NCI-H146 (cell line): ENCODE measurements around the gene PRKAR1B.

Source experiments
- DNase-seq: peaks from one replicate; lab custom pipeline; 2025; lab: John Stamatoyannopoulos, UW

Gene PRKAR1B

DNA sequence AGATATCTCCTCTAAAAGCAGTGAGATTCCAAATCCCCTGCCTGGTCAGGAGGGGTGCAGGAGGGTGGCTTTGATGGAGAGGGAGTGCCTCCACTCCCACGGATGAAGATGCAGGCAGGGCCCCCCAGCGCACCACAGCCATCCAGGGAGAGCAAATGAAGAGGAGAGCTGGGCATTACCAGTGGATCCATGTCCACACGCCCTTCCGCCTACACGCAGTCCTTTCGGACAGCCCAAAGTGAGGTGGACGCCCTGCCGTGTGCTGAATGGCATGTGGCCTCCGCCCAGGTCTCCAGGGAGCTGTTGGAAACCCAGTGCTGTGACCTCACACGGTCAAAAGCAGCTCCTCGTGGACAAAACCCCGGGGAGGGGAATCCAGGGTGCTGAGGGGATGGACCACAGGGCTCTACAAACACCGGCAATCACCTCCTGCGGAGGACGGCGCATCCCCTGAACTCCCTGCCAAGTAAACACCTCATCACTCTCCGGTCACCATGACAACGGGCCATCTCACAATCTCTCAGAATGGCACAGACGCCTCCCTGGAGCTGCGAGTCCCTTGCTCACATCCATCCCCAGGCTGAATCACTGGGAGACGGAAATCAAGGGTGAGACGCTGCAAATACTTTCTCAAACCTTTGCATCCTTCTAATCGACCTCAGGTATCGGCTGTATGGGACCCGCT, 35.6 kb downstream of the PRKAR1B start:
- peak; percentile 3 for DNase-seq

DNA sequence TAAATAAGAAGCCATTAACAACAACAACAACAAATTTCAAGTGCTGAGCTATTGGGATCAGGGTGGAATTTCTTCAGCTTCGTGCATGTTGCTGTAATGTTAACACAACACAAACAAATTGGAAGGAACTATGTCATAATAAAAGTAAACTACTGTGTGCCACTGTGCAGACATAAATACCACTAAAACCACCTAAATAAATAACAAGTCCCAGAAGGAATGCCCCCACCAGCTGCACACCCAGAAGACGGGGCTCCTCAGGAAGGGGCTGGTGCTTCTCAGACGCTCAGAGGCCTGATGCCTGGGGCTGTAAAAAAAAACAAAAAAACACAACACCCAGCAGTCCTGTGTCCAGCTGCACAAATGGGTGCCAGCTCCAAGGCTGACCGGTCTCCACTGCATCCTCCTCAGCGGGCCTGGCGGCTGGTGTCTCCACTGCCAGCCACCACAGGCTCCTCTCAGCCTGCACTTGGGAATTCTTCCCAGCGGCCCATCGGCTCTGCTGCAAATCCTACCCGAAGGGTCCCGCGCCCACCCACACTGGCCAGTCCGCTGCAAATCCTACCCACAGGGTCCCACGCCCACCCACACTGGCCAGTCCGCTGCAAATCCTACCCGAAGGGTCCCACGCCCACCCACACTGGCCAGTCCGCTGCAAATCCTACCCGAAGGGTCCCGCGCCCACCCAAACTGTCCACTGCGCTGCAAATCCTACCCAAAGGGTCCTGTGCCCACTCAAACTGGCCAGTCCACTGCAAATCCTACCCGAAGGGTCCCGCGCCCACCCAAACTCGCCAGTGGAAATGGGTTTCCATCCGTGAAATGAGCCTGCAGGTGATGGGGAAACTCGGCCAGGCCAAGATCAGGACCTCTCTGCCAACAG, 36.4 kb downstream of the PRKAR1B start:
- DNase-seq, result no peak

DNA sequence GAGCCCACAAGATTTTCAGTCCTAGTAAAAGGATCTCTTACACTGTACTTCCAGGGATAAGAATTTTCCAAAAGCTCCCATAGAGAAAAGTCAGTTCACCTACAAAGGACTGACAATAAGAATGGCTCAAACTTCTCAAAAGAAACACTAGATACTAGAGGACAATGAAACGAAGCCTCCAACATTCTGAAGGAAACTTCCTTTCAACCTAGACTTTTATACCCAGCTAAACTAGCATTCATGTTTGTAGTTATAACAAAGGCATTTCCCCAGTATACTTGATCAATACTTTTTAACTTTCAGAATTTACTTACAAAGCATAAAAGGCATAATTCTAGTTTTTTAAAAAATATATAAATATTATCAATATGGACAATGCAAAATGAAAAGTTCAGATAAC, 41.5 kb downstream of the PRKAR1B start:
- no peak for DNase-seq

DNA sequence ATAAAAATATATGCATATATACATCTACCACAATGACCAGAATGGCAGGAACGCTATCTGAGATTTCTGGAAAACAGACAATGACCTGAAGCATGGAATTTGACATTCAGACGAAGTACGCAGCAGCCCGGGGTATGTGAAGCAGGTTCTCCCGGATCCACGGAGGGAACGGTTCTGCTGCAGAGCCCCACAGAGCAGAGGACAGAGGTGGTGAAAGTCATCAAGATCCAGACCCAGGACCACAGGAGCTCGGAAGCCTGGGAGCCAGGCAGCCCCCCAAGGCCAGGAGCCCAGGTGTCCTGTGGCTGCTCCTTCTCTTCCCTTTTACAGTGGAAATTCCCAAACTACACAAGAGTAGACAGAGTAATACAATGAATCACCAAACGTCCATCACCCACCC, 42.7 kb downstream of the PRKAR1B start:
- DNase-seq, result no peak

DNA sequence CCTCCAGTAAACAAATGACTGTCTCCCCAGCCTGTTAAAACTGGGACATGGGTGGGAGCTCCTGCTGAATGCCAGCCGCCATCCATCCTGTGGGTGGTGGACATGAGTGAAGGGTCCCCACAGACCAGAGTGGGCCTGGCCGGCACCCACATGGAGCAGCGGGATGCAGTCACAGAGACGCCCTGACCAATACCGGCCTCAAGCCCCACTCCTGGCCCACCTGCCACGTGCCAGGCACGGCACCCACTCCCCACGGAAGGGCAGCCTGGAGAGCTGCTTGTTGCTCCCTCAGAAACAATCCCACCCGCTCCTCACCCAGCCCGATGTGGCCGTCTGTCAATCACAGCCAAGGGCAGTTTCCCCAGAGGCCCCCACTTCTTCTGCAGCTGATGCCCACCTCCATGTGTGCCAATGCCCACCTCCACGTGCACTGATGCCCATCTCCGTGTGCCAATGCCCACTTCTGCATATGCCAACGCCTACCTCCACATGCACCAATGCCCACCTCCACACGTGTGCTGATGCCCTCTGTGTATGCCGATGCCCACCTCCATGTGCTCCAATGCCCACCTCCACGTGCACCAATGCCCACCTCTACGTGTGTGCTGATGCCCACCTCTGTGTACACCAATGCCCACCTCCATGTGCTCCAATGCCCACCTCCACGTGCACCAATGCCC, 43.4 kb downstream of the PRKAR1B start:
- DNase-seq, result no peak

DNA sequence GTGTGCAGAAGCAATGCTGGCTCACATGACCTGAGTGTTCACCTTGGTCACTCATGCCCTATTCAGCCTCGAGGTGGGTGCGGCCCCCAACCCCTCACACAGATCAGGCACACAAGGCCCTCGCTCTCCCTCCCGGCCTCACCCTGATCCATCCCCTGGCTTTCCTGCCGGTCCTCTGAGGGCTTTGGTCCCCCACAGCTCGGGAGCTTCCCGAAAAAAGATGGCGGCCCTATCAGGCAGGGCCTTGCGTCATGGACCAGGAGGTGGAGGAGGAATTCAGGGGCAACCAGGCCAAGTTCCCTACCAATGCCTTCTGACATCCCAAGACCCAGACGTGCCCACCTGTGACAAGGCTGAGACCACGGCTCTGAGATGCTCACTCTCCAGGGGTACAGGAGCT, 44.3 kb downstream of the PRKAR1B start:
- no peak for DNase-seq

DNA sequence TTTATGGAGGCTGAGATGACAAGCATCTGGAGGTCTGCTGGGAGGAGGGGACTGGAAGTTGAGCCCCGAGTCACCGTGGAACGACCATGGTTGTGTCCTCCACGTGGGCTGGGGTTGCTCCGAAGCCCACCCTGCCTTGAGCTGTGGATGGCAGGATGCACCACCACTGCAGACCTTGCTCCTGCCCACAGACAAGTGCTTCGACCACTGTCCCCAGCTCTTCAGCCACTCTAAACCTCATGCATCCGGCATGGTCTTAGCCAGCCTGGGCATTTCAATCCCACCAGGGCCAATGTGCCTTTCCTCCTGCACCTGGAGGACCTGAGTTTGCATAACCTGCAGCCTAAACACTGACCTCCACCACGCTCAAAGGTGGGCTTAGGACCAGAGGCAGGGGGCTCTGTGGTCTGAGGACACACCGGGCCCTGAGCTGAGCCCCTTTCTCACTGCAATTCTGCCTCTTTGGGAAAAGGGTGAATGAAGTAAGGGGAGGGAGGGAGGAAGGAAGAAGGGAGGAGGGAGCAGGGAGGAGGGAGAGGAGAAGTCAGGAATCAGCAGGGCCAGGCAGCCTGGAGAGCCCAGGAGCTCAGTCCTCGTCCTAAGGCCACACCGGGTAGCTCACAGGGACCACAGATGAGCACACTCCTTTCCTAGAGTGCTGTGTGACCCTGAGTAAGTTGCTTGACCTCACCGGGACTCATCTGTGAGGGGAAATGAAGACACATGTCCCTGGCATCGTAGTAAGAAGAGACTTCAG, 45.4 kb downstream of the PRKAR1B start:
- DNase-seq, result no peak

DNA sequence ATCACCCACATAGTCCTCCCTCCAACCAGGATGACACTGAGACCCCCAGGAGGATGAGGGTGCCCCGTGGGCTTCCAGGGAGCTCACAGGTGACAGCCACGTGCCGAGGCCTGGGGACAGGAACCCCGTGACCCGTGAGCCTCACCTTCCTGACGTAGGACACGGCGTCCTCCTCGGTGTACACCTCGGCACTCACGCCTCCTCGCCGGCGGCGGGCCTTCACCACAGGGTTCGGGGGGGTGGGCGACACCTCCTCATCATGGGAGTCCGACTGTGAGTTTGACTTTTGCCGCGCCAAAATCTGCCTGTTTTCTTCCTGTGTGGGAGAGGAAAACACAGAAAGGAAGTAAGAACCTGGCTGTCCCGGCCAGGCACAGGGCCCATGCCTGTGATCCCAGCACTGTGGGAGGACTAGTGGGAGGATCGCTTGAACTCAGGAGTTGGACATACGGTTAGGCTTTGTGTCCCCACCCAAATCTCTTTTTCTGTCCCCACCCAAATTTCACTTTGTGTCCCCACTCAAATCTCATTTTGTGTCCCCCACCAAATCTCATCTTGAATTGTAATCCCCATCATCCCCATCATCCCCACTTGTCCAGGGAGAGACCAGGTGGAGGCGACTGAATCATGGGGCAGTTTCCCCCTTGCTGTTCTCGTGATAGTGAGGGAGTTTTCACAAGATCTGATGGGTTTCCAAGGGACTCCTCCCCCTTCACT, 46.5 kb downstream of the PRKAR1B start:
- no peak for DNase-seq

DNA sequence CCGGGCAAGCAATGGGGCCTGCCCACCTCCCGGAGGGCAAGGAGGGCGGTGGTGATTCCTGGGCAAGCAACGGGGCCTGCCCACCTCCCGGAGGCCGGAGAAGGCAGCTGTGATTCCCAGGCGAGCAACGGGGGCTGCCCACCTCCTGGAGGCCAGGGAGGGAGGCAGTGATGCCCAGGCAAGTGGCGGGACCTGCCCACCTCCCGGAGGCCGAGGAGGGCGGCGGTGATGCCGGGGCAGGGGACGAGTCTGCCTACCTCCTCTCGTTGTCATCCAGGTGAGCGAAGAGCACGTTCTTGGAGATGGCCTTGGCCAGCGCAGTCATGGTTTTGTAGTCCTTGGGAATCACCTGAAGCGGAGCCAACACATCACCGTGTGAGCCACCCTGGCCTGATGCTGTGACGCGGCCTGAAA, 50.1 kb downstream of the PRKAR1B start:
- no peak for DNase-seq

DNA sequence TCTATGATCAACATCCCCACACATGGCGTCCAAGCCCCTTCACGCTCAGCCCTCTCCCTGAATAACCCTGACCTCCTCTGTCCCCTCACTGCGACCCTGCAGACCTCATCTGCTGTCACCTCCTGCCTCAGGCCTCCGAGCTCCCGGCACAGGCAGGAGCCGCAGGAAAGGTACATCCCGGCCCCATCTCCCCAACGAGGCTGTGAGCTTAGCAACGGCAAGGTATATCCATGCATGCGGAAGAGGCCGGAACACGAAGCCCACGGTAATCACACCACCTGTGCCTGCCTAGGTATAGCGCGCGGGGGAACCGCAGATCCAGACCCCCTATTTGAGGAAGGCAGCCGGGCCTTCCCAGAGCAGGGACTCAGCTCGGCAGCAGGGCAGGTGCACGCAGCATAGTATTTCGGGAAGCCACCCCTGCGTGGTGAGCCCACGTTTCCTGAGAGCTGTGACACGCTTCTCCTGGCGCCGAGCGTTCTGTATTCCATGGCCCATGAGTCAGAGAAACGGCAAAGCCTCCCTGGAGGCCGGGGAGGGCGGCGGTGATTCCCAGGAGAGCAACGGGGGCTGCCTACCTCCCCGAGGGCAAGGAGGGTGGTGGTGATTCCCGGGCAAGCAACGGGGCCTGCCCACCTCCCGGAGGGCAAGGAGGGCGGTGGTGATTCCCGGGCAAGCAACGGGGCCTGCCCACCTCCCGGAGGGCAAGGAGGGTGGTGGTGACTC, 50.7 kb downstream of the PRKAR1B start:
- no peak for DNase-seq

DNA sequence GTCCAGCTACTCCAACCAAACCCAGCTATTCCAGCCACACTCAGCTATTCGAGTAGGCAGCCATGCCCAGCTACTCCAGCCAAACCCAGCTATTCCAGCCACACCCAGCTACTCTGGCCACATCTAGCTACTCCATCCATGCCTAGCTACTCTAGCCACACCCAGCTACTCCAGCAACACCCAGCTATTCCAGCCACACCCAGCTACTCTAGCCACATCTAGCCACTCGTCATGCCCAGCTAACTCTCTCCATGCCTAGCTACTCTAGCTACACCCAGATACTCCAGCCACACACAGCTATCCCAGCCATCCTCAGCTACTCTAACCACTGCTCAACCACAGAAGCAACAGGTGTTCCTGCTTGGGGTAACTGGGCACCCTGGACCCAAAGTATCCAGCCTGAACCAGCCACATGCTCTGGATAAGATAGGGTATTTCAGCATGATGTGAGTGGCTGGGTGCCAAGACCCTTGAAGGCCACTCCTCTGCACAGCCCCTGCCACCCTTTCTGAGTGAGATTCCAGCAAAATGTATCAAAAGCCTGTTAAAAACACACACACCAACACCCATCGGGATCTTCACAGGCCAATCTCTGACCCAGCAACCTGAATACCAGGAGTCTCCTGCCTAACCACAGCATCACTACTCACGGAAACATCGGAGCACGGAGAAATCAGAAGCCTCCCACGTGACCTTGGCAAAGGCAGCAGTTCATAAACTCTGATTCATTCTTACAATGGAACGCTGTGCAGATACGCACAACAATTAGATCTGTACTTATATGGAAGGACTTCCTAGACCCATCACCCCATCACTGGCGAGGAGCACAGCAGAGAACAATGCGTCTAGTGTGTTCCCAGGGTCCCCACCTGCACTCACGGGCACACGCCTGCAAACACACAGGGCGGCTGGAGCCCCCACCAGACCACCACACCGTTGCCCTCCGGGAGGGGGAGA, 52.3 kb downstream of the PRKAR1B start:
- DNase-seq, result no peak

DNA sequence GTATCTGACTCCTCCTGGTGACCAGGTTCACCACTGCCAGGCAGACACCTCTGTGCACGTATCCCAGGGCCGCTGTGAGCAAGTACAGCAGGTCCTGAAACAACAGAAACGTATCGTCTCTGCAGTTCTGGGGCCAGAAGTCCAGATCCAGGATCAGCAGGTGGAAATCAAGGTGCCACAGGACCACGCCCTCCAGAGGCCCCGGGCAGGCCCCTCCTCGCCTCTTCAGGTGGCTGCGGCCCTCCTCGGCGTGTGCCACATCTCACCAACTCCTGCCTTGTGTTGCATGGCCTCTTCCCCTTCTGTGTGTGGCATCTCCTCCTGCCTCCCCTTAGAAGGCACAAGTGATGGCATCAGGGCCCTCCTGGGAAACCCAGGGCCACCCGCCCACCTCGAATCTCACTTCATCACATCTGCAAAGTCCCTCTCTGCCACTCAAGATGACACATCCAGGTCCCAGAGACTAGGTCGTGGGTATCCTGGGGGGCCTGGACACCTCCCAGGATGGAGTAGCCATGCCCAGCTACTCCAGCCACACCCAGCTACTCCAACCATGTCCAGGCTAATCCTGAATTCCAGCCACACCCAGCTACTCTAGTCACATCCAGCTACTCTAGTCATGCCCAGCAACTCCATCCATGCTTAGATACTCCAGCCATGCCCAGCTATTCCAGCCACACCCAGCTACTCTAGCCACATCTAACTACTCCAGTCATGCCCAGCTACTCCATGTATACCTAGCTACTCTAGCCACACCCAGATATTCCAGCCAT, 53.2 kb downstream of the PRKAR1B start:
- DNase-seq, result no peak

DNA sequence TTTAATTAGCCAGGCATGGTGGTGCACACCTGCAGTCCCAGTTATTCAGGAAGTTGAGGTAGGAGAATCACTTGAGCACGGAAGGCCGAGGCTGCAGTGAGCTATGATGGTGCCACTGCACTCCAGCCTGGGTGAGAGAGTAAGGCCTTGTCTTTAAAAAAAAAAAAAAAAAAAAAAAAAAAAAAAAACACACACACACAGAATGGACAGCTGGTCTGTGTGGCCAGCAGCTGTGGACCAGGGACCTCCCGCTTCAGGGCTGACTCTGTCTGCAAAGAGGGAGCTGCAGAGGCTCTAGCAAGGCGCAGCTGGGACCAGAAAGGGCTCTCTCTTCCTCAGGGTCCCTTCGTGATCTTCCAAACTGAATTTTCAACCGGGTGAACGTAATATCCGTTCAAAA, 54.2 kb downstream of the PRKAR1B start:
- DNase-seq, result no peak

DNA sequence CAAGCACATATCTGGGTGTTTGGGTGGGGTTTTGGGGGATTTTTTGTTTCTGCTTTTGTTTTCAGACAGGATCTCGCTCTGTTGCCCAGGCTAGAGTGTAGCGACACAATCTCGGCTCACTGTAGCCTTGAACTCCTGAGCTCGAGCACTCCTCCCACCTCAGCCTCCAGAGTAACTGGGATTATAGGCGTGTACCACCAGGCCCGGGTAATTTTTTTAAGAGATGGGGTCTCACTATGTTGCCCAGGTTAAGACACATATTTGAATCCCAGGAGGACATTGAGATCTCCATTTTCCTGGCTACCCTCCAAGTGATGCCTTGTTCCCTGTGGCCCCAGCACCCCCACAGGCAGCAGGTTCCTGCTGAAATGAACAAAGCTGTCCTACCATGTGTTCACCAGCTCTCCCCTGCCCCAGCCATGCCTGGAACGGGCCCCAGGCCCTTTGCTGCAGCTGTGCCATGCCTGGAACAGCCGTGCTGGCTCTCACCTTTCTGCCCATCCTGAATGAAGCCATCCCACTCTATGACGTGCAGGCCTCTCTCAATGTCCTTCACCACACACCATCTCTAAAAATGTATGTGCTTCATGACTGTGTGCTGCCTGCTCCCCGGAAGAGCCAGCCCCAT, 55.6 kb downstream of the PRKAR1B start:
- DNase-seq, result no peak

DNA sequence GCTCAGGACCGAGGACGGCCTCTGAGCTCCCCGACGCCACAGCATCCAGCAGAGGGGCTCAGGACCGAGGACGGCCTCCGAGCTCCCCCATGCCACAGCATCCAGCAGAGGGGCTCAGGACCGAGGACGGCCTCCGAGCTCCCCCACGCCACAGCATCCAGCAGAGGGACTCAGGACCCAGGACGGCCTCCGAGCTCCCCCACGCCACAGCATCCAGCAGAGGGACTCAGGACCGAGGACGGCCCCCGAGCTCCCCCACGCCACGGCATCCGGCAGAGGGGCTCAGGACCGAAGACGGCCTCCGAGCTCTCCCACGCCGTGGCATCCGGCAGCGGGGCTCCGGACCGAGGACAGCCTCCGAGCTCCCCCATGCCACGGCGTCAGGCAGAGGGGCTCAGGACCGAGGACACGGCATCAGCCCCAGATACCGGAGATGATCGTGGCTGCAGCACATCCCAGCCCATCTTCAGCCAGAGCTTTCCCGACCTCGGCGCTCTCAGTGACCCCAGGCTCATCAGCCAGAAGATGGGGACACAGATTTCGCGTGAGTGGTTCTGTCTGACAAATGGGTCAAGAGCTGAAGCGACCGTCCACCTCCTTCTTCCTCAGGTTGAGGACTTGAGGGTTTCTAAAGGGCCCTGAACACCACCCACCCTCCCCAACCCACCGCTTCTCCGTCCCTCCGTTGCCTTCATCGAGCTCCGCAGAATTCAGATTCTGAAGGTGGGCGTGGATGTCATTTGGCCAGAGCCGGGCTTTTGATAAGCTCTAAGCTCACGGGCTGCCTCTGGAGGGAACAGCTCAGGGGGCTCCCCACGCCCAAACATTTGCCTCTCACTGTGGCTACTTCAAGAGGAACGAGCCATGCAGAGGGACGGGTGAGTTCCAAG, 56.3 kb downstream of the PRKAR1B start:
- DNase-seq, result no peak

DNA sequence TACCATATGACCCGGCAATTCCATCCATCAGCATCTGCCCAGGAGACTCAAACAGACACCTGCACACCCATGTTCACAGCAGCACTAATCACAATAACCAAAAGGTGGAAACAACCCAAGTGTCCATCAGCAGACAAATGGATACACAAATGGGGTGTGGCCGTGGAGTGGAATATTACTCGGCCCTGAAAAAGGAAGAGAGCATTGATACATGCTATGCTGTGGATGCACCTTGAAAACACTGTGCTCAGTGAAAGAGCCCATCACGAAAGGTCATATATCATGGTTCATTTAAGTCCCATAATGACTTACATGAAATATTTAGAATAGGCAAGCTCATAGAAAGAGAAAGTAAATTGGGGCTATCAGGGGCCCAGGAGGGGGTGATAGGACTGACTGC, 58.1 kb downstream of the PRKAR1B start:
- DNase-seq, result no peak
